Omental fat pad (tissue), 4 donors: ENCODE data around the gene FNBP1L. TPM values are rescaled to one million over a fixed set of nuclear protein-coding genes. Genes with fewer than 3 reads are reported as not detected.
"Not testable (repeated sequence)": the region's sequence is repeated elsewhere in the genome, so short reads cannot be mapped to it uniquely, and the experiment has no call there.

Experiments used
- ATAC-seq: fragments of 150-250 bp; one replicate; pipeline ENCODE4 v1.9.1; 2016; ENCODE audit warnings: mild to moderate bottlenecking, moderate library complexity; ENCODE audit not compliant: low FRiP score
- DNase-seq: peaks from one replicate; pipeline ENCODE4 v3.0.0-alpha.2; 2019; ENCODE audit warnings: low spot score
- CTCF ChIP-seq, 3 donors: fragments of 450-650 bp; IDR thresholded peaks; one replicate each; pipeline ENCODE4 v1.5.1; 2016 to 2017; ENCODE audit warnings: antibody characterized with exemption in 3 of 3, mild to moderate bottlenecking in 3 of 3, moderate library complexity in 2 of 3
- total RNA-seq, 4 donors: library from RNA; depleted of rRNA; stranded (reverse); fragments of >200 nt; gene quantifications; one replicate each; pipeline ENCODE4 v1.1.0, GENCODE V29; 2016

The FNBP1L gene
- total RNA-seq, 4 donors from 2014 or later, result 16.7 to 47.1 (median 27.7) TPM

GRCh38 chr1:93587354-93587753 lies 139.4 kb downstream of the FNBP1L start:
- no peak for ATAC-seq
- DNase-seq, result no peak
- no peak for TF ChIP-seq CTCF (IDR thresholded peaks at IDR 0.05)

GRCh38 chr1:93588206-93588605 lies 140.3 kb downstream of the FNBP1L start:
- no peak for DNase-seq

GRCh38 chr1:93588955-93589354 lies 141.0 kb downstream of the FNBP1L start:
- DNase-seq (no peak), ATAC-seq (no peak)
- TF ChIP-seq CTCF (IDR thresholded peaks at IDR 0.05), result no peak

More at GRCh38 chr1:93588206-93588605, 140.3 kb downstream of the FNBP1L start:
- ATAC-seq, result no peak
- TF ChIP-seq CTCF (IDR thresholded peaks at IDR 0.05), result no peak

DNA sequence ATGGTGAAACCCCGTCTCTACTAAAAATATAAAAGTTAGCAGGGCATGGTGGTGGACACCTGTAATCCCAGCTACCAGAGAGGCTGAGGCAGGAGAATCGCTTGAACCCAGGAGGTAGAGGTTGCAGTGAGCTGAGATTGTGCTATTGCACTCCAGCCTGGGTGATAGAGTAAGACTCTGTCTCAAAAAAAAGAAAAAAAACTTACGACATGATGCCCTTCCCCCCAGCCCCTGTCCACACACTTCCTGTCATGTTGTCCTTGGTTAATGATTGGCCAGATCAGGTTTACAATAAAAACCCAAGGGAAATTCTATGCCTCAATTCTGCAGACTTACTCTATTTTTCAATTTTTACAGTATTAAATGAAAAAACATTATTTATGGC lies 143.4 kb downstream of the FNBP1L start:
- DNase-seq, ATAC-seq: not testable (repeated sequence)

GRCh38 chr1:93591676-93592550 lies 144.0 kb downstream of the FNBP1L start:
- no peak for TF ChIP-seq CTCF (IDR thresholded peaks at IDR 0.05)
- ATAC-seq, result no peak
- DNase-seq, result no peak

- DNase-seq (no peak), ATAC-seq (no peak)
- no peak for TF ChIP-seq CTCF (IDR thresholded peaks at IDR 0.05)
These were observed 144.6 kb downstream of the FNBP1L start for GRCh38 chr1:93592551-93592949.

- no peak for TF ChIP-seq CTCF (IDR thresholded peaks at IDR 0.05)
- DNase-seq, result no peak
These were observed 146.1 kb downstream of the FNBP1L start for GRCh38 chr1:93593854-93594602.

More at GRCh38 chr1:93593854-93594602, 146.1 kb downstream of the FNBP1L start:
- ATAC-seq, result no peak
